ENCODE data around the gene RYR3.

RYR3 gene

GRCh38 chr15:33600212-33600611 lies 289.4 kb downstream of the RYR3 start:
- no peak for DNase-seq

- DNase-seq = no peak
Observed at GRCh38 chr15:33601461-33601860, 290.7 kb downstream of the RYR3 start.

- no peak for DNase-seq
Observed at GRCh38 chr15:33608714-33609113, 297.9 kb downstream of the RYR3 start.

GRCh38 chr15:33612721-33613304 lies 302.0 kb downstream of the RYR3 start:
- no peak for DNase-seq

- DNase-seq = no peak
Observed at GRCh38 chr15:33616475-33616874, 305.7 kb downstream of the RYR3 start.

- DNase-seq = no peak
Observed at GRCh38 chr15:33618350-33618749, 307.6 kb downstream of the RYR3 start.

- no peak for DNase-seq
Observed at GRCh38 chr15:33621141-33621540, 310.4 kb downstream of the RYR3 start.

- no peak for DNase-seq
Observed at GRCh38 chr15:33623010-33623409, 312.2 kb downstream of the RYR3 start.

- DNase-seq = no peak
Observed at GRCh38 chr15:33624439-33624838, 313.7 kb downstream of the RYR3 start.

GRCh38 chr15:33629647-33630046 lies 318.9 kb downstream of the RYR3 start:
- DNase-seq = no peak

- DNase-seq = no peak
Observed at GRCh38 chr15:33636234-33636633, 325.5 kb downstream of the RYR3 start.

GRCh38 chr15:33636958-33637357 lies 326.2 kb downstream of the RYR3 start:
- DNase-seq = no peak

- DNase-seq = no peak
Observed at GRCh38 chr15:33638453-33638852, 327.7 kb downstream of the RYR3 start.

GRCh38 chr15:33639051-33639450 lies 328.3 kb downstream of the RYR3 start:
- no peak for DNase-seq

GRCh38 chr15:33639456-33639855 lies 328.7 kb downstream of the RYR3 start:
- DNase-seq = no peak

- DNase-seq = no peak
Observed at GRCh38 chr15:33639978-33640377, 329.2 kb downstream of the RYR3 start.

GRCh38 chr15:33641069-33641468 lies 330.3 kb downstream of the RYR3 start:
- no peak for DNase-seq

GRCh38 chr15:33644304-33644703 lies 333.5 kb downstream of the RYR3 start:
- no peak for DNase-seq

- no peak for DNase-seq
Observed at GRCh38 chr15:33646744-33647143, 336.0 kb downstream of the RYR3 start.

GRCh38 chr15:33649217-33649933 lies 338.6 kb downstream of the RYR3 start:
- no peak for DNase-seq

- DNase-seq = no peak
Observed at GRCh38 chr15:33654860-33655259, 344.1 kb downstream of the RYR3 start.

GRCh38 chr15:33655488-33655887 lies 344.7 kb downstream of the RYR3 start:
- no peak for DNase-seq

- no peak for DNase-seq
Observed at GRCh38 chr15:33656168-33656567, 345.4 kb downstream of the RYR3 start.

- no peak for DNase-seq
Observed at GRCh38 chr15:33660151-33660550, 349.4 kb downstream of the RYR3 start.

- no peak for DNase-seq
Observed at GRCh38 chr15:33662014-33662413, 351.2 kb downstream of the RYR3 start.
